ENCODE measurements around the gene ARHGAP27.

DNA sequence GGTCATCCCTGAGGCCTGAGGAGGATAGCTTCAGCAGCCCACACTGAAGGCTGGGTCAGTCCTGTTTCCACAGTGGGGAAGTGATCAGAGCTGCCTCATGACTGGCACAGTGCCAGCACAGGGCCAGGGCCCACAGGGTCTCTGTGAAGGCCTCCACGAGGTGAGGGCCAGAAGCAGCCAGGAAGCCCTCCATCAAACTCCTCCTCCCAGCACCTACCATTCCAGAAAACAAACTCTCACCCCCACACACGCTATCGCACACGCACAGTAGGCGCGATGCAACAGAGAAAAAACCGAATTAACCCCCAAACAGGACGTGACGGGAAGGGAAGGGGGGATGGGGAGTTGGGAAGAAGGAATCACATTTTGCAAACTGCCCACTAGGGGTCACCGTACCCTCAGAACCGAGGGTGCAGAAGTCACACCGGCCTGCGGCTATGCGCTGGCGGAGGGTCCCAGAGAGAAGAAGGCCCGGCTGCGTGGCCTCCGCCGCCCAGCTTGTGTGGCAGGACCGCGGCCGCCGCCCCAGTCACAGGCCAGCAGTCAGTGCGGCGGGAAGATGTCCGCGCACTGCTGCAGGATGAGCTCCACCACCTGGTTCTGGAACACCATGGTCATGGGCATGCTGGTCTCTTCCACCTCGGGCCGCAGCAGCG is 37.6 kb downstream of the ARHGAP27 start:
- TF ChIP-seq EZH2 (IDR thresholded peaks at IDR 0.05; ENCODE audit: borderline replicate concordance, low read depth, low read length, poor library complexity, severe bottlenecking): no peak
- TF ChIP-seq, protein P1, sequence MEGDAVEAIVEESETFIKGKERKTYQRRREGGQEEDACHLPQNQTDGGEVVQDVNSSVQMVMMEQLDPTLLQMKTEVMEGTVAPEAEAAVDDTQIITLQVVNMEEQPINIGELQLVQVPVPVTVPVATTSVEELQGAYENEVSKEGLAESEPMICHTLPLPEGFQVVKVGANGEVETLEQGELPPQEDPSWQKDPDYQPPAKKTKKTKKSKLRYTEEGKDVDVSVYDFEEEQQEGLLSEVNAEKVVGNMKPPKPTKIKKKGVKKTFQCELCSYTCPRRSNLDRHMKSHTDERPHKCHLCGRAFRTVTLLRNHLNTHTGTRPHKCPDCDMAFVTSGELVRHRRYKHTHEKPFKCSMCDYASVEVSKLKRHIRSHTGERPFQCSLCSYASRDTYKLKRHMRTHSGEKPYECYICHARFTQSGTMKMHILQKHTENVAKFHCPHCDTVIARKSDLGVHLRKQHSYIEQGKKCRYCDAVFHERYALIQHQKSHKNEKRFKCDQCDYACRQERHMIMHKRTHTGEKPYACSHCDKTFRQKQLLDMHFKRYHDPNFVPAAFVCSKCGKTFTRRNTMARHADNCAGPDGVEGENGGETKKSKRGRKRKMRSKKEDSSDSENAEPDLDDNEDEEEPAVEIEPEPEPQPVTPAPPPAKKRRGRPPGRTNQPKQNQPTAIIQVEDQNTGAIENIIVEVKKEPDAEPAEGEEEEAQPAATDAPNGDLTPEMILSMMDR (conservative IDR thresholded peaks at IDR 0.05; ENCODE audit: low read depth, low read length): peak; percentile 57
